ENCODE measurements around the gene LARGE1. TPM values are rescaled to one million over a fixed set of nuclear protein-coding genes. Genes with fewer than 3 reads are reported as not detected.

LARGE1 gene
- total and polyA plus RNA-seq, 2 of the 13 experiments (the other 11 are each of a cell fraction or from before 2014, with no cell fraction given), result 8.4 to 11.0 TPM

GRCh38 chr22:33811686-33812085, 108.6 kb downstream of the LARGE1 start:
- H3K27ac ChIP-seq (ENCODE audit: extremely low read length, insufficient read depth, low read length), result no peak overlapping the region
- H3K4me1 ChIP-seq (ENCODE audit: insufficient read depth, low read length), result no peaks in the 10 kb centered on the region
- no peaks in the 10 kb centered on the region for H3K9me3 ChIP-seq (ENCODE audit: low read length)
- CTCF ChIA-PET (ENCODE audit: low intra/inter-chr PET ratio, low total read pairs), result no interaction called here
- BruUV-seq (replicated peaks), result no TSS peak
- H3K4me3 ChIP-seq (replicated peaks in 1 of 3; ENCODE audit: insufficient read depth in 1 of 3, low read depth in 2 of 3, low read length in 3 of 3), result no peak overlapping the region
- intact Hi-C loops (cut with micrococcal nuclease; ENCODE audit: unreplicated experiment) (no loop called here), in situ Hi-C loops (cut with HindIII; ENCODE audit: extremely low pct_ligation_motif_present, low pct_unique_long_range_greater_than_20kb) (no loop called here)
- POLR2A ChIA-PET, result no interaction called here
- FAIRE-seq (no peak), ATAC-seq (no peak), DNase-seq (ENCODE audit: low spot score) (no peak)
- no peak overlapping the region for H3K9ac ChIP-seq (ENCODE audit: insufficient read depth, low read depth, low read length)
- no peaks in the 10 kb centered on the region for H3K79me2 ChIP-seq (ENCODE audit: insufficient read depth, low read length)
- TF ChIP-seq GTF3A (CRISPR knock-in tag; conservative IDR thresholded peaks at IDR 0.05), result no peak
- no peak for TF ChIP-seq ZNF720 (CRISPR knock-in tag; IDR thresholded peaks at IDR 0.05)
- TF ChIP-seq ZNF780A (CRISPR knock-in tag; IDR thresholded peaks at IDR 0.05), result no peak
- no peak for TF ChIP-seq ZBTB42 (CRISPR knock-in tag; IDR thresholded peaks at IDR 0.05)
- no peak for TF ChIP-seq ZC3H4 (CRISPR knock-in tag; IDR thresholded peaks at IDR 0.05; ENCODE audit: borderline replicate concordance)
- no peak for TF ChIP-seq FLYWCH1 (CRISPR knock-in tag; IDR thresholded peaks at IDR 0.05)
- TF ChIP-seq CBX5 (CRISPR knock-in tag; IDR thresholded peaks at IDR 0.05; ENCODE audit: borderline replicate concordance), result no peak
- no peak overlapping the region for H2AFZ ChIP-seq (ENCODE audit: low read length)
- no peaks in the 10 kb centered on the region; the same call in 1 of the 2 replicates for H4K20me1 ChIP-seq (ENCODE audit: insufficient read depth, low read length)
- H3K36me3 ChIP-seq (replicated peaks in 1 of 2; ENCODE audit: control insufficient read depth in 1 of 2, insufficient read depth in 2 of 2, low read length in 2 of 2), result no peaks in the 10 kb centered on the region; a peak in 1 of 5 replicates
- no peak overlapping the region for H3K4me2 ChIP-seq (ENCODE audit: low read depth, low read length)
- H3K27me3 ChIP-seq (ENCODE audit: control insufficient read depth in 1 of 2, insufficient read depth in 2 of 2, low read length in 2 of 2), result no peaks in the 10 kb centered on the region
- 98% methylated on average over 5 of the region's 5 CpGs for WGBS (ENCODE audit: low lambda C conversion rate)

DNA sequence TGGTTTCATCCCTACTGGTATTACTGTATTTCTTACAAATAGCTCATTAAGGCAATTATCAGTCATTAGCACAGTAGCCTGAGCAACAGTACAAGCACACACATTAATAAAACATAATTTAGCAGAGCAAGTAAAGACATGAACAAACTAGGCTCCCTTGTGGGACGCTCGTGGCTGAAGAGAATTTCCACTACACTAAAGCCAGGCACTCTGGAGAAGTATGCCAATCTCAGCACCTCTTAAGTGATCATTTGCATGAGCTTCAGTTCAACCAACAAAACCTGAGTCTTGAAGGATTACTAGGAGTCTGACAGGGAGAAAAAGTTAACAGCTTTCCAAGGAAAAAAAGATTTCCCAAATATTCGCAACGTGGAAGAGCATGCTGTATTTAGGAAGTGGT, 109.1 kb downstream of the LARGE1 start:
- Histone ChIP-seq H3K9ac (ENCODE audit: insufficient read depth, low read depth, low read length) (no peak overlapping the region), H3K9me3 (ENCODE audit: low read length) (no peaks in the 10 kb centered on the region), H2AFZ (ENCODE audit: low read length) (no peak overlapping the region), H3K27ac (ENCODE audit: extremely low read length, insufficient read depth, low read length) (no peak overlapping the region), H3K4me3 (replicated peaks in 1 of 3; ENCODE audit: insufficient read depth in 1 of 3, low read depth in 2 of 3, low read length in 3 of 3) (no peak overlapping the region), H3K4me1 (ENCODE audit: insufficient read depth, low read length) (no peaks in the 10 kb centered on the region), H3K4me2 (ENCODE audit: low read depth, low read length) (no peak overlapping the region), H3K79me2 (ENCODE audit: insufficient read depth, low read length) (no peaks in the 10 kb centered on the region), H4K20me1 (ENCODE audit: insufficient read depth, low read length) (no peaks in the 10 kb centered on the region; the same call in 1 of the 2 replicates), H3K36me3 (replicated peaks in 1 of 2; ENCODE audit: control insufficient read depth in 1 of 2, insufficient read depth in 2 of 2, low read length in 2 of 2) (no peaks in the 10 kb centered on the region; a peak in 1 of 5 replicates), H3K27me3 (ENCODE audit: control insufficient read depth in 1 of 2, insufficient read depth in 2 of 2, low read length in 2 of 2) (no peaks in the 10 kb centered on the region)
- TF ChIP-seq ZNF12 (CRISPR knock-in tag; IDR thresholded peaks at IDR 0.05) (no peak), PPARG (CRISPR knock-in tag; conservative IDR thresholded peaks at IDR 0.05) (no peak), ZSCAN20 (CRISPR knock-in tag; IDR thresholded peaks at IDR 0.05; ENCODE audit: borderline replicate concordance) (no peak), ZBTB7A (CRISPR knock-in tag; IDR thresholded peaks at IDR 0.05) (no peak), HMGXB3 (CRISPR knock-in tag; IDR thresholded peaks at IDR 0.05; ENCODE audit: borderline replicate concordance) (no peak), NONO (IDR thresholded peaks at IDR 0.05) (no peak), NONO (CRISPR knock-in tag; conservative IDR thresholded peaks at IDR 0.05) (no peak)
- no peak for ATAC-seq
- 98% methylated on average over 4 of the region's 4 CpGs for WGBS (ENCODE audit: low lambda C conversion rate)
- no peak for FAIRE-seq
- in situ Hi-C loops (cut with HindIII; ENCODE audit: extremely low pct_ligation_motif_present, low pct_unique_long_range_greater_than_20kb) (no loop called here), intact Hi-C loops (cut with micrococcal nuclease; ENCODE audit: unreplicated experiment) (no loop called here)
- ChIA-PET CTCF (ENCODE audit: low intra/inter-chr PET ratio, low total read pairs) (no interaction called here), POLR2A (no interaction called here)
- BruUV-seq (replicated peaks), result no TSS peak
- DNase-seq (ENCODE audit: low spot score), result no peak
